Neuronal stem cell (in vitro differentiated cells): ENCODE results near the gene PIAS4.

Experiments
- DNase-seq: peaks from one replicate; pipeline ENCODE4 v3.0.0-alpha.2; 2013; ENCODE audit warnings: low spot score
- H2AFZ ChIP-seq: one replicate; pipeline ENCODE4 v1.6.1; 2013; ENCODE audit warnings: mild to moderate bottlenecking, low read length, inconsistent platforms
- H2AK5ac ChIP-seq: 2 replicates; pipeline ENCODE4 v1.6.1; 2013; ENCODE audit warnings: low read depth, mild to moderate bottlenecking, inconsistent platforms, low read length, moderate library complexity, mixed read lengths
- H2BK120ac ChIP-seq: 2 replicates; pipeline ENCODE4 v1.6.1; 2013; ENCODE audit warnings: low read depth, mild to moderate bottlenecking, inconsistent platforms, low read length, moderate library complexity, mixed read lengths
- H2BK12ac ChIP-seq: one replicate; pipeline ENCODE4 v1.6.1; 2013; ENCODE audit warnings: low read length, inconsistent platforms
- H2BK15ac ChIP-seq: 2 replicates; pipeline ENCODE4 v1.6.1; 2013; ENCODE audit warnings: mild to moderate bottlenecking, low read length, inconsistent platforms, mixed read lengths
- H2BK5ac ChIP-seq: one replicate; pipeline ENCODE4 v1.6.1; 2013; ENCODE audit warnings: inconsistent platforms, mild to moderate bottlenecking, low read length, moderate library complexity
- H3K14ac ChIP-seq: one replicate; pipeline ENCODE4 v1.6.1; 2013; ENCODE audit warnings: low read length, inconsistent platforms
- H3K18ac ChIP-seq: 2 replicates; pipeline ENCODE4 v1.6.1; 2013; ENCODE audit warnings: low read length, inconsistent platforms
- H3K23ac ChIP-seq: 2 replicates; pipeline ENCODE4 v1.6.1; 2013; ENCODE audit warnings: low read depth, mild to moderate bottlenecking, mixed read lengths, low read length, inconsistent platforms; ENCODE audit not compliant: poor library complexity
- H3K27ac ChIP-seq: replicated peaks from 3 replicates; pipeline ENCODE4 v1.5.1; 2013; ENCODE audit warnings: low read length, inconsistent platforms
- H3K27me3 ChIP-seq, 3 experiments: 2 replicates each; pipeline ENCODE4 v1.6.1; 2013; ENCODE audit warnings: low read length in 3 of 3, mild to moderate bottlenecking in 2 of 3, inconsistent platforms in 1 of 3, low read depth in 1 of 3, mixed read lengths in 1 of 3, moderate library complexity in 1 of 3; ENCODE audit not compliant: control insufficient read depth in 3 of 3, insufficient read depth in 3 of 3
- H3K36me3 ChIP-seq, 2 donors: replicated peaks in 1 of 2; 2 replicates each; pipeline ENCODE4 v1.6.1; 2013; ENCODE audit warnings: low read length in 2 of 2; ENCODE audit not compliant: control insufficient read depth in 2 of 2, insufficient read depth in 2 of 2
- H3K4ac ChIP-seq: 2 replicates; pipeline ENCODE4 v1.6.1; 2013; ENCODE audit warnings: inconsistent platforms, mild to moderate bottlenecking, low read length, moderate library complexity
- H3K4me1 ChIP-seq, 2 donors: 1 replicate in 1 of 2; 2 replicates in 1 of 2; pipeline ENCODE4 v1.6.1; 2013; ENCODE audit warnings: low read length in 2 of 2, low read depth in 1 of 2; ENCODE audit not compliant: control insufficient read depth in 2 of 2, insufficient read depth in 1 of 2
- H3K4me2 ChIP-seq: one replicate; pipeline ENCODE4 v1.6.1; 2013; ENCODE audit warnings: mild to moderate bottlenecking, low read length, inconsistent platforms; ENCODE audit not compliant: insufficient read depth, poor library complexity, severe bottlenecking
- H3K4me3 ChIP-seq, 2 donors: 2 replicates each; pipeline ENCODE4 v1.5.1; 2013; ENCODE audit warnings: low read length in 2 of 2, mild to moderate bottlenecking in 2 of 2, inconsistent platforms in 1 of 2, moderate library complexity in 1 of 2
- H3K79me1 ChIP-seq: one replicate; pipeline ENCODE4 v1.6.1; 2013; ENCODE audit warnings: low read depth, mild to moderate bottlenecking, inconsistent platforms, low read length, moderate library complexity
- H3K9ac ChIP-seq: one replicate; pipeline ENCODE4 v1.6.1; 2013; ENCODE audit warnings: mild to moderate bottlenecking, low read depth, low read length, inconsistent platforms; ENCODE audit not compliant: poor library complexity
- H3K9me3 ChIP-seq, 2 donors: replicated peaks in 1 of 2; 2 replicates each; pipeline versions ENCODE3 to v1.6.1; 2013; ENCODE audit warnings: low read length in 2 of 2, mild to moderate bottlenecking in 2 of 2, inconsistent platforms in 1 of 2, low read depth in 1 of 2, mixed read lengths in 1 of 2, moderate library complexity in 1 of 2; ENCODE audit not compliant: control insufficient read depth in 2 of 2, insufficient read depth in 1 of 2
- H4K8ac ChIP-seq: one replicate; pipeline ENCODE4 v1.6.1; 2013; ENCODE audit warnings: low read depth, mild to moderate bottlenecking, inconsistent platforms, low read length, moderate library complexity
- H4K91ac ChIP-seq: one replicate; pipeline ENCODE4 v1.6.1; 2013; ENCODE audit warnings: low read length, low read depth, mild to moderate bottlenecking, inconsistent platforms; ENCODE audit not compliant: poor library complexity
- WGBS, 2 donors: extraction: QIAGEN DNeasy Blood & Tissue Kit; methylation state at CpG; one replicate each; pipeline ENCODE4 v1.1.7; 2013; ENCODE audit warnings: missing lambda C conversion rate in 2 of 2, mixed read lengths in 1 of 2; ENCODE audit not compliant: insufficient read length in 2 of 2, insufficient replicate concordance in 1 of 2; ENCODE audit errors: extremely low coverage in 2 of 2; 5-methylcytosine and 5-hydroxymethylcytosine counted together

The PIAS4 gene

GRCh38 chr19:4065430-4066175 lies 58.1 kb downstream of the PIAS4 start:
- H3K36me3 ChIP-seq, result peaks cover 2 to 6% of the 10 kb centered on the region in 2 donors
- peak overlapping the region; percentile 65 to 88 for H3K4me3 ChIP-seq
- H2BK15ac ChIP-seq, result no peak overlapping the region
- peaks cover 29% of the 10 kb centered on the region for H3K79me1 ChIP-seq
- no peak overlapping the region for H2AK5ac ChIP-seq
- no peak overlapping the region for H2BK12ac ChIP-seq
- H3K9me3 ChIP-seq, result peaks cover 0 to 1% of the 10 kb centered on the region in 2 donors
- peak overlapping the region; percentile 33 for H3K4me2 ChIP-seq
- DNase-seq, result peak; percentile 94
- H3K27ac ChIP-seq, result no peak overlapping the region
- H3K9ac ChIP-seq, result no peak overlapping the region
- no peak overlapping the region for H3K14ac ChIP-seq
- no peak overlapping the region for H3K4ac ChIP-seq
- H2AFZ ChIP-seq, result no peak overlapping the region
- no peak overlapping the region for H2BK120ac ChIP-seq
- WGBS, 2 donors, result no CpG with 5 or more reads among the region's 98 CpGs
- H2BK5ac ChIP-seq, result peak overlapping the region; percentile 82
- H3K18ac ChIP-seq, result no peak overlapping the region
- no peak overlapping the region for H4K91ac ChIP-seq
- peaks cover 4 to 7% of the 10 kb centered on the region in 2 donors for H3K4me1 ChIP-seq
- peaks cover 4 to 21% (median 20%) of the 10 kb centered on the region in 3 experiments for H3K27me3 ChIP-seq
- H3K23ac ChIP-seq, result no peak overlapping the region
- H4K8ac ChIP-seq, result no peak overlapping the region

- no peak overlapping the region for H3K27ac ChIP-seq
- peak overlapping the region; percentile 46 for H2AK5ac ChIP-seq
- H3K4me3 ChIP-seq, result peak overlapping the region; percentile 59 to 82
- no peak overlapping the region for H2BK5ac ChIP-seq
- peaks cover 25% of the 10 kb centered on the region for H3K79me1 ChIP-seq
- peaks cover 4 to 7% of the 10 kb centered on the region in 2 donors for H3K4me1 ChIP-seq
- peaks cover 4 to 21% (median 20%) of the 10 kb centered on the region in 3 experiments for H3K27me3 ChIP-seq
- peak overlapping the region; percentile 92 for H2AFZ ChIP-seq
- no peak overlapping the region for H3K23ac ChIP-seq
- peak overlapping the region; percentile 81 for H2BK120ac ChIP-seq
- H2BK12ac ChIP-seq, result peak overlapping the region; percentile 22
- no peak overlapping the region for H3K4ac ChIP-seq
- H3K9ac ChIP-seq, result peak overlapping the region; percentile 44
- H4K91ac ChIP-seq, result no peak overlapping the region
- H3K4me2 ChIP-seq, result peak overlapping the region; percentile 97
- H3K36me3 ChIP-seq, result peaks cover 2 to 6% of the 10 kb centered on the region in 2 donors
- H4K8ac ChIP-seq, result no peak overlapping the region
- no peak overlapping the region for H3K14ac ChIP-seq
- WGBS, 2 donors, result no CpG with 5 or more reads among the region's 31 CpGs
- no peak for DNase-seq
- H2BK15ac ChIP-seq, result peak overlapping the region; percentile 85
- peak overlapping the region; percentile 94 for H3K18ac ChIP-seq
- H3K9me3 ChIP-seq, result peaks cover 0 to 1% of the 10 kb centered on the region in 2 donors
Observed at GRCh38 chr19:4066176-4066606, 58.7 kb downstream of the PIAS4 start.

DNA sequence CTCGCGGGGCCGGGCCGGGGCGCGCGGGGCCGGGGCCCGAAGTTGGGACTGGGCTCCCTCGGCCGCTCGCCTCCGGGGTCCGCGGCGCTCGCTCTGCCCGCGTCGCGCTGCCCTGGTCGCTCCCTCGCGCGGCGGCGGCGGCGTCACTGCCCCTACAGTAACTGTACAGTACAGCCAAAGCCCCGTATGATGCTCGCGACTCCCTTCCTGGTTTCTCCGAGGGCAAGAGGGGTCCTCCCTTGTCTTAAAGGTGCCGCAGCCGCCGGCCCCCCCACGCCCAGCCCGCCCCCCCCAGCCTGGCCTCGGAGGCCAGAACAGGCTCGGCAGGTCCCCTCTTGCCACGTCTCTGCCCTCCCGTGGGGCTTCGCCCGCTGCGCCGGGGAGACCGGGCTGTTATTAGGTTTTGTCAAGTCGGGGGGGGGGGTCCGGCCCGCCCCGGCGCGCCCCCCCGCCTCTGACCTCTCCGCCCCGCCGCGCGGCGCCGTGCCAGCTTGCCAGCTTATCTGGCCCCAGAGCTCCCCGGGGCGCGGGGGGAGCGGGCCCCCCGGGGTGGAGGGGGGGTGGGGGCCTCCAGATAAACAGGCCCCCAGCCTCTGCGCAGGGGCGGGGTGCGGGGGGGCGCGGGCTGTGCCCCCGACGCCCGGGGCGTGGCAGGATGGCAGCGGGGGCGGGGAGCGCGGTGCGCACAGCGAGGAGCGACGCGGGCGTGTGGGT lies 59.3 kb downstream of the PIAS4 start, which contains the start of gene ZBTB7A:
TSS of gene ZBTB7A (minus strand) at position 218 of the 714 bp plus-strand sequence. CDS start 11,667 bp downstream, outside the sequence.
- H3K27ac ChIP-seq, result no peak within 1 kb of the TSS
- no peak within 1 kb of the TSS for H3K4ac ChIP-seq
- H3K27me3 ChIP-seq, result peaks cover 4 to 21% (median 20%) of the 10 kb centered on the region in 3 experiments
- H3K14ac ChIP-seq, result no peak within 1 kb of the TSS
- peaks cover 4 to 7% of the 10 kb centered on the region in 2 donors for H3K4me1 ChIP-seq
- peak within 1 kb of the TSS; percentile 94 for H3K18ac ChIP-seq
- peak within 1 kb of the TSS; percentile 97 for H3K4me2 ChIP-seq
- peak within 1 kb of the TSS; percentile 92 for H2AFZ ChIP-seq
- H2BK12ac ChIP-seq, result peak within 1 kb of the TSS; percentile 22
- peaks cover 0 to 1% of the 10 kb centered on the region in 2 donors for H3K9me3 ChIP-seq
- H2BK15ac ChIP-seq, result peak within 1 kb of the TSS; percentile 85
- peak within 1 kb of the TSS; percentile 39 for H3K23ac ChIP-seq
- H3K4me3 ChIP-seq, result peak within 1 kb of the TSS; percentile 59 to 82
- H2BK120ac ChIP-seq, result peak within 1 kb of the TSS; percentile 81
- peak within 1 kb of the TSS; percentile 46 for H2AK5ac ChIP-seq
- no peak within 1 kb of the TSS for H4K8ac ChIP-seq
- WGBS, 2 donors, result no CpG with 5 or more reads among the region's 85 CpGs
- no peak within 1 kb of the TSS for H4K91ac ChIP-seq
- DNase-seq, result no peak
- no peak within 1 kb of the TSS for H2BK5ac ChIP-seq
- peaks cover 20% of the 10 kb centered on the region for H3K79me1 ChIP-seq
- H3K36me3 ChIP-seq, result peaks cover 2 to 6% of the 10 kb centered on the region in 2 donors
- H3K9ac ChIP-seq, result peak within 1 kb of the TSS; percentile 91
